Ovary (tissue), 3 donors: ENCODE measurements around the gene RALGPS2.

Source experiments
- EP300 ChIP-seq: sonication (generic); formaldehyde crosslinking; IDR thresholded peaks from one replicate; pipeline ENCODE4 v1.6.1; 2017; ENCODE audit warnings: antibody characterized with exemption
- POLR2A ChIP-seq: fragments of 450-650 bp; IDR thresholded peaks from one replicate; pipeline ENCODE4 v1.6.1; 2017; ENCODE audit warnings: antibody characterized with exemption, mild to moderate bottlenecking, moderate library complexity
- TF ChIP-seq, protein P1 (sequence below), 3 donors: fragments of 450-650 bp in 2 of 3; fragments of 200-600 bp in 1 of 3; IDR thresholded peaks; one replicate each; pipeline versions ENCODE4 v1.5.1 to v1.8.0; 2016 to 2022; ENCODE audit warnings: antibody characterized with exemption in 3 of 3, mild to moderate bottlenecking in 1 of 3
- donor health status: DM: no; HTN: no; CAD: no.

DNA sequence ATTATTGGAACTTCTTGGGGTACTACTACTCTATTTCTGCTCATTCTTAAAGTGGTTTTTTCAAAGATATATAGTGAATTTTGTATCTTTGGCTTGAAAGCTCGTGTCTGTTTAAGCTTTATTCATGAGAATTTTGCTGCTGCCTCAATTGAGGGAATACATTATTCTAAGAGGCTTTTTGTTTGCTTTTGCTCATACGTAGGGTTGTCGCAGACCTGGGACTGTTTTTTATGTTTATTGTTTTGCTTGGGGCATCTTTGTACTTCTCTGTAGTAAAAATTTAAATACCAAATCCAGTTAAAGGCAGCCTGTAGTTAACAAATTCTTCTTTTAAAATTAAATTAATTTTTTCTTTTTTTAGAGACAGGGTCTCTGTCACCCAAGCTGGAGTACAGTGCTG is 83.5 kb downstream of the RALGPS2 start:
- TF ChIP-seq, protein P1, sequence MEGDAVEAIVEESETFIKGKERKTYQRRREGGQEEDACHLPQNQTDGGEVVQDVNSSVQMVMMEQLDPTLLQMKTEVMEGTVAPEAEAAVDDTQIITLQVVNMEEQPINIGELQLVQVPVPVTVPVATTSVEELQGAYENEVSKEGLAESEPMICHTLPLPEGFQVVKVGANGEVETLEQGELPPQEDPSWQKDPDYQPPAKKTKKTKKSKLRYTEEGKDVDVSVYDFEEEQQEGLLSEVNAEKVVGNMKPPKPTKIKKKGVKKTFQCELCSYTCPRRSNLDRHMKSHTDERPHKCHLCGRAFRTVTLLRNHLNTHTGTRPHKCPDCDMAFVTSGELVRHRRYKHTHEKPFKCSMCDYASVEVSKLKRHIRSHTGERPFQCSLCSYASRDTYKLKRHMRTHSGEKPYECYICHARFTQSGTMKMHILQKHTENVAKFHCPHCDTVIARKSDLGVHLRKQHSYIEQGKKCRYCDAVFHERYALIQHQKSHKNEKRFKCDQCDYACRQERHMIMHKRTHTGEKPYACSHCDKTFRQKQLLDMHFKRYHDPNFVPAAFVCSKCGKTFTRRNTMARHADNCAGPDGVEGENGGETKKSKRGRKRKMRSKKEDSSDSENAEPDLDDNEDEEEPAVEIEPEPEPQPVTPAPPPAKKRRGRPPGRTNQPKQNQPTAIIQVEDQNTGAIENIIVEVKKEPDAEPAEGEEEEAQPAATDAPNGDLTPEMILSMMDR (IDR thresholded peaks at IDR 0.05), result no peak
- TF ChIP-seq POLR2A, result no peak
- TF ChIP-seq EP300, result no peak
